Mammary epithelial cell (primary cell): ENCODE results near the gene DNAJB12.

Source experiments
- CTCF ChIP-seq, 2 donors: IDR thresholded peaks in 1 of 2; conservative IDR thresholded peaks in 1 of 2; 2 replicates each; pipeline ENCODE4 v1.5.1; 2011 to 2012; ENCODE audit warnings: inconsistent platforms in 2 of 2, low read length in 2 of 2, mild to moderate bottlenecking in 2 of 2, control low read depth in 1 of 2, low read depth in 1 of 2; ENCODE audit not compliant: insufficient read depth in 1 of 2; ENCODE audit errors: extremely low read depth in 1 of 2
- EZH2 ChIP-seq: IDR thresholded peaks from 2 replicates; pipeline ENCODE4 v1.6.1; 2012; ENCODE audit warnings: low read length, inconsistent platforms, borderline replicate concordance

- TF ChIP-seq CTCF (conservative IDR thresholded peaks at IDR 0.05 in 1 of 2, IDR thresholded peaks at IDR 0.05 in 1 of 2; ENCODE audit: extremely low read depth in 1 of 2, insufficient read depth in 1 of 2, low read depth in 1 of 2, low read length in 2 of 2), result no peak
- TF ChIP-seq EZH2, result no peak
These were observed 63.6 kb downstream of the DNAJB12 start for GRCh38 chr10:72291019-72291532.
